Smooth muscle cell (in vitro differentiated cells): ENCODE measurements around the gene SAPCD1. TPM values are rescaled to one million over a fixed set of nuclear protein-coding genes. Genes with fewer than 3 reads are reported as not detected.

ENCODE experiments used
- DNase-seq: peaks from one replicate; lab custom pipeline; 2025; ENCODE audit not compliant: unreplicated experiment; lab: John Stamatoyannopoulos, UW
- H2AFZ ChIP-seq: fragments of 200-600 bp; sonication (generic); 2 replicates; pipeline ENCODE4 v1.6.0; 2016; ENCODE audit warnings: antibody characterized with exemption, low read depth, mild to moderate bottlenecking
- H3F3A ChIP-seq: fragments of 200-600 bp; sonication (generic); 2 replicates; pipeline ENCODE4 v1.6.0; 2017; ENCODE audit warnings: antibody characterized with exemption, low read depth
- H3K27ac ChIP-seq: fragments of 200-600 bp; sonication (generic); 2 replicates; pipeline ENCODE4 v1.5.1; 2016; ENCODE audit warnings: low read depth, mild to moderate bottlenecking
- H3K27me3 ChIP-seq: fragments of 200-600 bp; sonication (generic); 2 replicates; pipeline ENCODE4 v1.6.1; 2016; ENCODE audit warnings: low read depth, mild to moderate bottlenecking
- H3K36me3 ChIP-seq: fragments of 200-600 bp; sonication (generic); 2 replicates; pipeline ENCODE4 v1.5.1; 2016; ENCODE audit warnings: low read depth
- H3K4me1 ChIP-seq: fragments of 200-600 bp; sonication (generic); 2 replicates; pipeline ENCODE4 v1.5.1; 2016; ENCODE audit warnings: low read depth
- H3K4me2 ChIP-seq: fragments of 200-600 bp; sonication (generic); 2 replicates; pipeline ENCODE4 v1.6.0; 2016; ENCODE audit warnings: mild to moderate bottlenecking
- H3K4me3 ChIP-seq: fragments of 200-600 bp; sonication (generic); 2 replicates; pipeline ENCODE4 v1.5.1; 2016; ENCODE audit warnings: mild to moderate bottlenecking
- H3K79me2 ChIP-seq: fragments of 200-600 bp; sonication (generic); 2 replicates; pipeline ENCODE4 v1.6.0; 2016; ENCODE audit warnings: low read depth, mild to moderate bottlenecking
- H3K9ac ChIP-seq: fragments of 200-600 bp; sonication (generic); 2 replicates; pipeline ENCODE4 v1.6.0; 2016; ENCODE audit warnings: low read depth
- H3K9me3 ChIP-seq: fragments of 200-600 bp; sonication (generic); replicated peaks from 2 replicates; pipeline ENCODE4 v1.5.1; 2016; ENCODE audit warnings: low read depth
- H4K20me1 ChIP-seq: fragments of 200-600 bp; sonication (generic); 2 replicates; pipeline ENCODE4 v1.6.0; 2016; ENCODE audit warnings: low read depth
- WGBS: methylation state at CpG from one replicate; pipeline ENCODE4 v1.1.7; 2016; ENCODE audit warnings: low lambda C conversion rate; 5-methylcytosine and 5-hydroxymethylcytosine counted together
- polyA plus RNA-seq: library from polyadenylated mRNA; unstranded; fragments of >200 nt; fragmentation: Nextera tagmentation; extraction: Ambion mirVana; gene quantifications from 2 replicates; pipeline ENCODE4 v1.2.1, GENCODE V29; 2016
- total RNA-seq: library from RNA; depleted of rRNA; stranded (reverse); fragments of >200 nt; gene quantifications from 2 replicates; pipeline ENCODE4 v1.2.3, GENCODE V29; 2014
- TF ChIP-seq, protein P1 (sequence below): fragments of 200-600 bp; sonication (generic); IDR thresholded peaks from 2 replicates; pipeline ENCODE4 v1.5.1; 2017; ENCODE audit warnings: borderline replicate concordance, mild to moderate bottlenecking, antibody characterized with exemption; ENCODE audit not compliant: insufficient read depth, poor library complexity, severe bottlenecking

SAPCD1 gene
- total and polyA plus RNA-seq, 2 experiments from 2014 or later, result 1.4 TPM; not detected in 1

- Histone ChIP-seq H3F3A (no peaks in the 10 kb centered on the region), H3K27ac (no peak within 1 kb of the TSS), H2AFZ (peak within 1 kb of the TSS; percentile 91), H4K20me1 (no peaks in the 10 kb centered on the region), H3K4me3 (no peak within 1 kb of the TSS), H3K79me2 (no peaks in the 10 kb centered on the region), H3K36me3 (no peaks in the 10 kb centered on the region), H3K27me3 (no peaks in the 10 kb centered on the region), H3K9me3 (no peaks in the 10 kb centered on the region), H3K4me1 (peaks cover 21% of the 10 kb centered on the region), H3K4me2 (peak within 1 kb of the TSS; percentile 34), H3K9ac (no peak within 1 kb of the TSS)
- DNase-seq, result no peak
- WGBS, result 66% methylated on average over 15 of the region's 16 CpGs
- TF ChIP-seq, protein P1, sequence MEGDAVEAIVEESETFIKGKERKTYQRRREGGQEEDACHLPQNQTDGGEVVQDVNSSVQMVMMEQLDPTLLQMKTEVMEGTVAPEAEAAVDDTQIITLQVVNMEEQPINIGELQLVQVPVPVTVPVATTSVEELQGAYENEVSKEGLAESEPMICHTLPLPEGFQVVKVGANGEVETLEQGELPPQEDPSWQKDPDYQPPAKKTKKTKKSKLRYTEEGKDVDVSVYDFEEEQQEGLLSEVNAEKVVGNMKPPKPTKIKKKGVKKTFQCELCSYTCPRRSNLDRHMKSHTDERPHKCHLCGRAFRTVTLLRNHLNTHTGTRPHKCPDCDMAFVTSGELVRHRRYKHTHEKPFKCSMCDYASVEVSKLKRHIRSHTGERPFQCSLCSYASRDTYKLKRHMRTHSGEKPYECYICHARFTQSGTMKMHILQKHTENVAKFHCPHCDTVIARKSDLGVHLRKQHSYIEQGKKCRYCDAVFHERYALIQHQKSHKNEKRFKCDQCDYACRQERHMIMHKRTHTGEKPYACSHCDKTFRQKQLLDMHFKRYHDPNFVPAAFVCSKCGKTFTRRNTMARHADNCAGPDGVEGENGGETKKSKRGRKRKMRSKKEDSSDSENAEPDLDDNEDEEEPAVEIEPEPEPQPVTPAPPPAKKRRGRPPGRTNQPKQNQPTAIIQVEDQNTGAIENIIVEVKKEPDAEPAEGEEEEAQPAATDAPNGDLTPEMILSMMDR, result no peak
Observed at GRCh38 chr6:31715022-31715958, 47.2 kb upstream of the SAPCD1 start, which contains the start of gene LY6G6D. LY6G6D (plus strand) TSS chr6:31715348; CDS start chr6:31715356, 8 bp downstream.

GRCh38 chr6:31717499-31718222 is 44.8 kb upstream of the SAPCD1 start:
- Histone ChIP-seq H3K27ac (peak overlapping the region; percentile 37), H3K4me3 (no peak overlapping the region), H3K4me2 (no peak overlapping the region), H3K36me3 (no peaks in the 10 kb centered on the region), H3F3A (no peaks in the 10 kb centered on the region), H3K27me3 (no peaks in the 10 kb centered on the region), H2AFZ (no peak overlapping the region), H3K79me2 (no peaks in the 10 kb centered on the region), H3K9me3 (no peaks in the 10 kb centered on the region), H4K20me1 (no peaks in the 10 kb centered on the region), H3K9ac (no peak overlapping the region), H3K4me1 (peaks cover 21% of the 10 kb centered on the region)
- TF ChIP-seq, protein P1, result no peak
- no peak for DNase-seq
- WGBS, result 57% methylated on average over 10 of the region's 10 CpGs

DNA sequence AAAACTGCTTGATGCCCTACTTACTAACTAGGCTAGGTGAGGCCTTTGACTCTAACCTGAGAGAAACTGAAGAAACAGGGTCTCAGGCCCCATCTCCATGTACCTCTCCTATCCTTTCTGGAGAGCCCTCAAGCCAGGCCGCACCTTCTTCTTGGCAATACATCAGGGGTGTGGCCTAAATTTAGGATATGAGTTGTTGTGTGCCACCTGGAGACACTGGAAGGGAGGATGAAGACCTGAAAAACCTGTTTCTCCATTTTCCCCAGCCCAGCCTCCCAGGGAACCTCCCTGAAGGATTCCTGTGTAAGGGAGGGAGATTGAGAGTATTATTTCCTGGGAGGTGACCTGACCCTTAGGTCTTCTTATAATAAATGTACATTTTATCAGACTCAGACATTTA is 44.2 kb upstream of the SAPCD1 start:
- H4K20me1 ChIP-seq, result no peaks in the 10 kb centered on the region
- H3K9ac ChIP-seq, result no peak overlapping the region
- DNase-seq, result no peak
- TF ChIP-seq, protein P1, result no peak
- H3K4me1 ChIP-seq, result peaks cover 18% of the 10 kb centered on the region
- H2AFZ ChIP-seq, result no peak overlapping the region
- WGBS, result 93% methylated on average over 1 of the region's 1 CpG
- no peaks in the 10 kb centered on the region for H3F3A ChIP-seq
- no peaks in the 10 kb centered on the region for H3K36me3 ChIP-seq
- H3K27me3 ChIP-seq, result no peaks in the 10 kb centered on the region
- H3K79me2 ChIP-seq, result no peaks in the 10 kb centered on the region
- no peaks in the 10 kb centered on the region for H3K9me3 ChIP-seq
- no peak overlapping the region for H3K4me3 ChIP-seq
- H3K27ac ChIP-seq, result peak overlapping the region; percentile 37
- no peak overlapping the region for H3K4me2 ChIP-seq
